ENCODE measurements around the gene ROR2.

ROR2 gene

DNA sequence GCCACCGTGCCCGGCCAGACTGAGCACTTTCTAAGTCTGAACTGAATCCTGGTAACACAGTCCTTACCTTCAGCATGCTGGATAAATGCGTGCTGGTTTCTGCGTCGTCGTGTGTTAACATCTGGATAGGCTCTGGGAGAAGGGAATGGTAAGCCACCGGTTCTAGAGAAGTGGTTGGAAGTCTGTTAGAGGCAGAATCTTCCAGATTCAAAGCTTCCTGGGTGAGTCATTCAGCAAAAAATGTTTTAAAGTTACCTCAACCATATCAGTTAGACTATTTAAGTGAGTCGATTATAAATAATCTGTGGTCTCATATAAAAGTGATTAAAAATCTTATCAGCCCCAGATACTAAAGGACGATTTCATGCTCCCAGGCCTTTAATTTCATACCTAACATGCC lies 269.9 kb downstream of the ROR2 start:
- TF ChIP-seq, protein P1, sequence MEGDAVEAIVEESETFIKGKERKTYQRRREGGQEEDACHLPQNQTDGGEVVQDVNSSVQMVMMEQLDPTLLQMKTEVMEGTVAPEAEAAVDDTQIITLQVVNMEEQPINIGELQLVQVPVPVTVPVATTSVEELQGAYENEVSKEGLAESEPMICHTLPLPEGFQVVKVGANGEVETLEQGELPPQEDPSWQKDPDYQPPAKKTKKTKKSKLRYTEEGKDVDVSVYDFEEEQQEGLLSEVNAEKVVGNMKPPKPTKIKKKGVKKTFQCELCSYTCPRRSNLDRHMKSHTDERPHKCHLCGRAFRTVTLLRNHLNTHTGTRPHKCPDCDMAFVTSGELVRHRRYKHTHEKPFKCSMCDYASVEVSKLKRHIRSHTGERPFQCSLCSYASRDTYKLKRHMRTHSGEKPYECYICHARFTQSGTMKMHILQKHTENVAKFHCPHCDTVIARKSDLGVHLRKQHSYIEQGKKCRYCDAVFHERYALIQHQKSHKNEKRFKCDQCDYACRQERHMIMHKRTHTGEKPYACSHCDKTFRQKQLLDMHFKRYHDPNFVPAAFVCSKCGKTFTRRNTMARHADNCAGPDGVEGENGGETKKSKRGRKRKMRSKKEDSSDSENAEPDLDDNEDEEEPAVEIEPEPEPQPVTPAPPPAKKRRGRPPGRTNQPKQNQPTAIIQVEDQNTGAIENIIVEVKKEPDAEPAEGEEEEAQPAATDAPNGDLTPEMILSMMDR (IDR thresholded peaks at IDR 0.05; ENCODE audit: low read depth, low read length) = no peak
- no peak for DNase-seq (ENCODE audit: extremely low read depth, low read depth)

DNA sequence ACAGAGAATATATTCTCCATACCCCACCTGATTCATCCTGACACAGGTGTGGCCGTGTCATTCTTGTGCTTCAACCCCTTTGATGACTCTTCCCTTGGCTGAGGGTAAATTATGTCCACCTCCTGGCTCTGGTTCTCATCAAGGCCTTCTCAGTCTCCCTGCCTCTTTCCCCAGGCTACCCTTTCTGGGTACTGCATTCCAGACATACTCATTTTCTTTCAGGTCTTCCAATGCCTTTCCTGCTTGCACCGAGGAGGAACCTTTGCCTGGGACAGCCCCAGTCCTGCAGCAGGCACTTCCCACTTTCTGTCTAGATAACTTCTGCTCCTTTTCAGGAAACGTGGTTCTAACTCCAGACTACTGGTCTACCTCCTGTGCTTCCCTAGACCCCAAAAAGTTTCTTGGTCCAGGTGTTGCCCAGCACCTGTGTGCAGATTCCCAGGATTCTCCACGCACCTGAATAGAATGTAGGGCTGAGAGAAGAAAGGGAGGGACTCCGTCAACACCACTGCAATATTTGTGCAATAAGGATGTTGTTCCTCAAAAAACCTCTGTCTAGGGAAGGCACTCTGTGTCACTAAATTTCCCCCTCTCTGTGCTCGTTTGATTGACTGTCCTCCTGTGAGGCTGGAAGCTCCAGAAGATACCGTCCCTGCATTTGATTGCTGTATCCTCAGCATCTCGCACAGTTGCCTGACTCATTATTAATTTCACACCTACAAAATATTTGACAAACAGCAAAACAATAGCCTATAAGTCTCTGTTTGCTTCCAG lies 271.0 kb downstream of the ROR2 start:
- no peak for DNase-seq (ENCODE audit: extremely low read depth, low read depth)
- TF ChIP-seq, protein P1 (IDR thresholded peaks at IDR 0.05; ENCODE audit: low read depth, low read length) = no peak

DNA sequence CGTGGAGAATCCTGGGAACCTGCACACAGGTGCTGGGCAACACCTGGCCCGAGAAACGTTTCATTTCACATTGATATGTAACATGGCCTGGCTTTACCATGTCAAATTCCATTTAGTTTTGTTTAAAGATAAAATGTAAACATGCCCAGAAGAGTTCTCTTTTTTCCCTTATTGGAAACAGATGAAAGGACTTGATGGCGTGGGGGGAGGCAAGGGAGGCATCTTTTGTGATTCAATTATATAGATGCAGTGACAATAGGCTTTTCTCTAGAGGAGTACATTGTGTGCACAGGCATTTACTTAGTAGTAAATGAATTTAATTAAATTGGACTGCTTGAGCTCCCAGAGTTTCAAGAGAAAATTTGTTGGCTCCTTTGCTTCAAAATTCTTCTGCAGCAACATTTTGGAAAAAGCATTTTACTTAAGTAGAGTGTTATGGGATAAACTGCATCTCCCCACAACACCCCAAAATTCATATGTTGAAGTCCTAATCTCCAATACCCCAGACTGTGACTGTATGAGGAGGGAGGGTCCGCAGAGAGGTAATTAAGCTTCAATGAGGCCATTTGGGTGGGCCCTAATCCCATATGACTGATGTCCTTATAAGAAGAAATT lies 272.1 kb downstream of the ROR2 start:
- no peak for DNase-seq (ENCODE audit: extremely low read depth, low read depth)

DNA sequence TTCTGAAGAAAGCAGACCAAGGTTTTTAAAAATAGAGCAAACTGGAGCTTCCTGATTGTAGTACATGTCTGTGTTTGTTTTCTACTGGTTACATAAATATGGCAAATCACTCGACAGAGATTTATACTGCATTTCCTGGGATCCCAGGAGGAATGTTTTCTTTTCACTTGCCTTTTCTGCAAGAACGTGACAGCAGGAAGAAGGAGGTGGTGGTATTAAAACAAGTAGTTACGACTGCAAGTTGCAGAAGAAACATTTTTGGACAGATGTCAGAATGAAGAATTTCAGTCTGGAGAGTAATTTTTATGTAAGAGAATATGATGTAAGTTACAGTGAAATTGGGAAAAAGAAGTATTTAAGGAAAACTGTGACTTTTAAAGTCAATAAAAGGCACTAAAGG lies 272.7 kb downstream of the ROR2 start:
- DNase-seq (ENCODE audit: extremely low read depth, low read depth) = no peak
- TF ChIP-seq, protein P1 (IDR thresholded peaks at IDR 0.05; ENCODE audit: low read depth, low read length) = no peak

More for the DNA sequence above, 272.1 kb downstream of the ROR2 start:
- TF ChIP-seq, protein P1 (IDR thresholded peaks at IDR 0.05; ENCODE audit: low read depth, low read length) = no peak

DNA sequence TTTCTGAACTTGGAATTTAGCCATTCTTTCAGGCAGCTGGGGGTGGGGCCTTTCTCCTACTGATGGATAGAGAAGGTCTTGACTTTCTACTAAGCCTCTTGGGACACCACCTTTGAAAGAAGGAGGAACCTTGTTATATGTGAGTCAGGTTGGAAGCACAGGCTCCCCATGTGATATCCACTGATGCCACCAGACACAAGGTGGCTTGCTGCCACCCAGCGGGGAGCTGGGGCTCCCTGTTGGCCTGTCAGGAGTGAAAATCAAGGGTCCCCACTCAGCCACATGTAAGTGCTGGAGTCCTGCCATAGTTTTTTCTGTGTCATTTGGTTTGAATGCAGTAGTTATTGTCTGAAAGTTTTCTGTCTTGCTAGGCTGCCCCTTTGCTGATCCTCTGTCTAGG lies 274.0 kb downstream of the ROR2 start:
- no peak for DNase-seq (ENCODE audit: extremely low read depth, low read depth)
- TF ChIP-seq, protein P1 (IDR thresholded peaks at IDR 0.05; ENCODE audit: low read depth, low read length) = no peak

DNA sequence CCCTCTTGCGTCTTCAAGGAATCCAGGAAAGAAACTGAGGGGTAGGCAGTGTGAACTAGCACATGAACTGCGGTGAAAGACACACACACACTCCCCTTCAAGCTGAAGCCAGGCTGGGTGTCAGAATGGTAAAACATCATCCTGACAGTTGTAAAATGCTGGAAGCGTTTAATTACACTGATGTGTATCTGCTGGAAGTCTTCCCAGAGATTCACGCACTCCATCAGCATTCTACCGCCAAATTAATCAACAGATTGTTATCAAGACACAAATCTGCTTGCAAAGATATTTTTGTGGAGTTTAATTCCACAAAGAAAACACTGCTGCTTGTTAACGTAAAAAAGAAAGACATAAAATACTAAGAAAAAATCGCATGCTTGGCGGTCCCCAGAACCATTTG lies 285.4 kb downstream of the ROR2 start:
- TF ChIP-seq, protein P1 (IDR thresholded peaks at IDR 0.05; ENCODE audit: low read depth, low read length) = no peak
- no peak for DNase-seq (ENCODE audit: extremely low read depth, low read depth)

DNA sequence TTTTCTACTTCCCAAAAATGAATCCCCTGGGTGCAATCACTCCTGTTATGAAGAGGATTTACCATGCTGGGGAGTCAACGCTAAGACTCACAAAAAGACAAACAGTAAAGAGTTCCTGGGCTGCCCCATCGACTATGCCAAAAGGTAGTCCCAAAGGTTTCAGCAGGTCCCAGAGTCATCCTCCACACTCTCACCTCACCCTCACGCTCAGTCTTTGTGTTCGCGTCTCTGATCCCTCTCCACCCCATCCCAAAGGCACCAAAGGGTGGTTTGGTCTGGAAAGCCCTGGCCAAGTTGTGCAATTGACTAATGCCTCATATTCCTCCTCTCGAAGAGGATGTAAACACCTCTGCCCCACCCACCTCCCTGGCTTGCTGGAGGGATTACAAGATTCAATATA lies 286.2 kb downstream of the ROR2 start:
- TF ChIP-seq, protein P1 (IDR thresholded peaks at IDR 0.05; ENCODE audit: low read depth, low read length) = no peak
- DNase-seq (ENCODE audit: extremely low read depth, low read depth) = no peak

All from AG09319 (cell line).